OCI-LY3 (cell line): ENCODE results near the gene GLIS1.

ENCODE experiments used
- CTCF ChIP-seq: fragments of 200-600, 300-600 bp; sonication (generic); IDR thresholded peaks from 2 replicates; pipeline ENCODE4 v1.5.1; 2014; ENCODE audit warnings: antibody characterized with exemption, low read length, low read depth
- EZH2phosphoT487 ChIP-seq: fragments of 200-600 bp; shearing (Covaris generic); IDR thresholded peaks from 2 replicates; pipeline ENCODE4 v1.6.1; 2018; ENCODE audit warnings: antibody characterized with exemption, mixed run types, low read depth

- TF ChIP-seq CTCF (no peak), EZH2phosphoT487 (no peak)
Observed at GRCh38 chr1:53502641-53503432, 236.1 kb downstream of the GLIS1 start.
